PFSK-1 (cell line): ENCODE measurements around the gene PLCD4.

ENCODE experiments used
- REST ChIP-seq, 2 experiments: IDR thresholded peaks; 2 replicates each; pipeline versions ENCODE4 v1.6.1 to v1.8.0; 2011 to 2012; ENCODE audit warnings: low read depth in 2 of 2, low read length in 2 of 2, control low read depth in 1 of 2, inconsistent platforms in 1 of 2, mild to moderate bottlenecking in 1 of 2, moderate library complexity in 1 of 2; ENCODE audit not compliant: insufficient read depth in 1 of 2
- SIN3A ChIP-seq: IDR thresholded peaks from 2 replicates; pipeline ENCODE4 v1.6.1; 2012; ENCODE audit warnings: mild to moderate bottlenecking, low read length, moderate library complexity, borderline replicate concordance; ENCODE audit not compliant: insufficient read depth
- TAF1 ChIP-seq: IDR thresholded peaks from 2 replicates; pipeline ENCODE4 v1.6.1; 2012; ENCODE audit warnings: low read length, control low read depth, borderline replicate concordance; ENCODE audit not compliant: insufficient read depth

- TF ChIP-seq REST (IDR thresholded peaks at IDR 0.05; ENCODE audit: insufficient read depth in 1 of 2, low read depth in 2 of 2, low read length in 2 of 2) (no peak), TAF1 (no peak), SIN3A (no peak)
These were observed 15.1 kb downstream of the PLCD4 start for GRCh38 chr2:218622606-218623365.
